Adrenal gland (tissue), 5 donors: ENCODE data around the gene NPRL2.

Experiments used
- CTCF ChIP-seq, 6 experiments: fragments of 450-650 bp in 4 of 6; fragments of 200-600 bp in 2 of 6; sonication (generic) in 1 of 6; IDR thresholded peaks; 1 replicate in 5 of 6; 2 replicates in 1 of 6; pipeline versions ENCODE4 v1.5.1 to v1.8.0; 2016 to 2021; ENCODE audit warnings: antibody characterized with exemption in 6 of 6, mild to moderate bottlenecking in 2 of 6, moderate library complexity in 1 of 6
- POLR2A ChIP-seq, 2 donors: fragments of 450-650 bp; IDR thresholded peaks; one replicate each; pipeline ENCODE4 v1.6.1; 2017; ENCODE audit warnings: antibody characterized with exemption in 2 of 2, mild to moderate bottlenecking in 2 of 2, moderate library complexity in 1 of 2
- donor health status: DM: no; HTN: no; CAD: no.

GRCh38 chr3:50317300-50317699, 33.3 kb downstream of the NPRL2 start:
- TF ChIP-seq CTCF (IDR thresholded peaks at IDR 0.05) (no peak), POLR2A (IDR thresholded peaks at IDR 0.05) (no peak)
